SH-SY5Y (cell line): ENCODE measurements around the gene MSN.

Source experiments
- GATA2 ChIP-seq: IDR thresholded peaks from 2 replicates; pipeline ENCODE4 v1.6.1; 2011; ENCODE audit warnings: mild to moderate bottlenecking, low read depth, low read length
- GATA3 ChIP-seq: IDR thresholded peaks from 2 replicates; pipeline ENCODE4 v1.6.1; 2011; ENCODE audit warnings: low read depth, mild to moderate bottlenecking, low read length, moderate library complexity

MSN gene

DNA sequence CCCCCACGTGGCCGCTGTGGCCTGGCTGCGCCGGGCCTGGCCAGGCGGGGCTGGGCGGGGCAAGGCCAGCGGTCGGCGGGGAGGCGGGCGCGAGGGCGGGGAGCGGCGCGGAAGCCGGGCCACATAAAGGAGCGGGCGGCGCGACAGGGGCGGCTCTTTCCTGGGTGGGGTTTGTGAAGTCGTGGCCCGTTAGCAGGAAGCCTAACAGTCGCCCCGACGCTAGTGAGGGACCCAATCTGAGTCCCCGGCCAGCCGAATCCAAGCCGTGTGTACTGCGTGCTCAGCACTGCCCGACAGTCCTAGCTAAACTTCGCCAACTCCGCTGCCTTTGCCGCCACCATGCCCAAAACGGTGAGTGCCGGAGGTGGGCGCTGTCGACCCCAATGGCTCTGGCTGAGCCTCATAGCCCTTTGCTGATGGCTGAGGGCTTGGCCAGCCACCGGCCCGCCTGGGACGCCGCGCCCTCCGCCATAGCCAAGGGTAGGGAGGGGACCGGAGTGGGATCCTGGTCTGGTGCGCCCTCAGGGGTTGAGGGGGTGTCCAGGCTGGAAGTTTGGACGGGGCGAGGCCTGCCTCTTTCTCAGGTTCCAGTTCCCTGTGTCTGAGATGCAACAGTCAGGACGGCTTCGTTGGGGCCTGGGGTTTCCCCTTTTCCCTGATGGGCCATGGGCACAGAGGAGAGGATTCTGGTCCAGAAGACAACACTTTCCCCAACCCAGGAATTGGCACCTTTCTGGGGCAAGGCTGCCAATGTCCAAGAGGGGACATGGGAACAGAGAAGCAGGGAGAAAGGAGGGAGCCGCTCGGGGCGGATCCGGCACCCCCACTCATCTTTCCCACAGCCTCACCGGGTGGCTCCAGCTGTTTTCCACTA is at the start of gene MSN:
TSS of gene MSN (plus strand) at position 152 of the 874 bp plus-strand sequence. CDS start at position 340, 188 bp downstream.
- TF ChIP-seq GATA2, result no peak
- no peak for TF ChIP-seq GATA3

DNA sequence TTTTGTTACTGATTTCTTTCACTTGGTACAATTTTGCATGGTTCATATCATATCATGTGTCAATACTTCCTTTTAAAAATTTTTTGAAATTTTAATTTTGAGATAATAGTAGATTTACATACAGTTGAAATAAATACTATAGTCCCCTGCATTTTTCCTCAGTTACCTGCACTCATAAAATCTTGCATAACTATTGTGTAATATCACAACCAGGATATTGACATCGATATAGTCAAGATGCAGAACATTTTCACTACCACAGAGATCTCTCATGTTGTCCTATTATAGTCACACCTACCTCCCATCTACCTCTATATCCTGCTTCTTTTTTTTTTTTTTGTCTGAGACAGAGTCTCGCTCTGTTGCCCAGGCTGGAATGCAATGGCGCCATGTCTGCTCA is 36.7 kb upstream of the MSN start:
- no peak for TF ChIP-seq GATA3
- TF ChIP-seq GATA2, result no peak

- TF ChIP-seq GATA3 (no peak), GATA2 (no peak)
Measured at GRCh38 chrX:65633826-65634225, 33.6 kb upstream of the MSN start.

GRCh38 chrX:65634732-65635131 is 32.7 kb upstream of the MSN start:
- TF ChIP-seq GATA2 (no peak), GATA3 (no peak)

DNA sequence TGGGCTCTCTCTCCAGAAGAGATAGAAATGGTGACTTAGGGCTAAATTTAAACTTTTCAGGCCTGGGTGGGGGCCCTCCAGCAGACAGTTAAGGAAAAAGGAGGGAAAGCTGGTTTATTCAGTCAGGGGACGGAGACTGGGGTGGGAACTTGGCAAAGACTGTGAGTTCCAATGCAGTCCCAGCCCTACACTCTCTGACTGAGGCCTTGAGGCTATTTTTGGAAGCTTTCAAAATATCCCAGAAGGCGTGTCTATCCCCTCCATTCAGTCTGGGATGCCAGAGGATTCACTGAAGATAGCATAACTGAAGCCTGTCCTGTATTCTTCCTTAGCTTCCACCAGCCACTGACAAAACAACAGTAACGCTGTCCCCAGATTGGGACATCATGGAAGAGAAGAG is 32.1 kb upstream of the MSN start:
- no peak for TF ChIP-seq GATA2
- no peak for TF ChIP-seq GATA3

DNA sequence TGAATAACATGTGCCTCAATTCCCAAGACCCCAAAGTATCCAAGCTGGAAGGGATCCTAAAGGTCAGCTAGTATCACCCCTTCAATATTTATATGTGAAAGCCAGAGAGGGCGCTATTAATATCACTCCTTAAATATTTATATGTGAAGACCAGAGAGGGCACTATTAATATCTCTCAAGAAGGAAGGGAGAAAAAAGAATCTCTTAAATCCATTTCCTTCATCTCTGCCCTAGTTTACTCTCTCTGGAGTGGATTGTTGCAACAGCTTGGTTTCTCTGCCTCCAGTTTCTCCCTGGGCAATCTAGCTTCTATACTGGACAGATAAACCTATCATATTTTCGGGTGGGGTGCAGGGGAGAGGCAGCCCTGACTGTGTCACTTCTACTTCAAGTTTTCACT is 31.6 kb upstream of the MSN start:
- TF ChIP-seq GATA2 (no peak), GATA3 (no peak)

DNA sequence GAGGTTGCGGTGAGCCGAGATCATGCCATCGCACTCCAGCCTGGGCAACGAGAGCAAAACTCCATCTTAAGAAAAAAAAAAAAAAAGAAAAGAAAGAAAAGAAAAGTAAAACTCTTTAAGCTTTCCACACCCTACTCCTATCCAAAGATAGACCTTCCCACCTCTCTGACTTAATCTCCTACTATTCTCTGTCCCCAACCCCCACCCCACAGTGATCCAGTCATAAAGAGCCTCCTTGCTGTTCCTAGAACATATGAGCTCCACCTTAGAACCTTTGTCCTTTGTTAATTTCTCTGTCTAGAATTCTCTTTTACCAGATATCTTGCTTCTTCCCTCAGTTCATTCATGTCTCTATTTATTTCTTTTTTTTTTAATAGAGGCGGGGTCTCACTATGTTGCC is 30.1 kb upstream of the MSN start:
- no peak for TF ChIP-seq GATA3
- no peak for TF ChIP-seq GATA2

GRCh38 chrX:65642914-65643491 is 24.5 kb upstream of the MSN start:
- no peak for TF ChIP-seq GATA2

GRCh38 chrX:65643531-65644052 is 23.9 kb upstream of the MSN start:
- TF ChIP-seq GATA3 (no peak), GATA2 (no peak)

DNA sequence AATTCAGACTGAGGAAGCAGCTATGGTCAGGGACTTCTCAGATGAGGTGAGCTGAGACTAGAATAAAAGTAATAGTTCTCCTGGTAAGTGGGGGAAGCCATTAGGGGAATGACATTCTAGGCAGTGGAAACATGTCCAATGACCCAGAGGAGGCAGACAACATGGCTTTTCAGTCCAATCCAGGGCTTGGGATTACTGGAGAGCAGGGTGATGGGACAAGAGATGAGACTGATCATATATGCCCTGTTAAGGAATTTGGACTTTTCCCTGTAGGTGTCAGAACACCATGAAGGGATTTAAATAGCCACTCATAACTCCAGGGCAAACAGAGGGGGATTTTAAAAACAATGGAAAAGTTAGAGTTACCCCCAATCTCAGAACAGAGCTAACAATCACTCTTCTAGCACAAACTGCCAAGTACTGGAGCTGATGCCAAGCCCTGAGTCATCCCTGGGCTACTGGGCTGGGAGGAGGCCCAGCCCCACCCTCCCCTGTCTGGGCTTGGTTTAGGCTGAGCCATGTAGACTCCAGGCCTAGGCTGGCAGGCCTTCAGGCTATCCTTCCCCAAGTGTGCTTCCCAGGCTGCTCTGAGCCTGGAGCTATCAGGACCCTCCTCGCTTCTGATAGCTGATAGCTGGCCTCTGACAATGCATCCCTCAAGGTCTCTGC is 22.7 kb upstream of the MSN start:
- TF ChIP-seq GATA2, result no peak
- no peak for TF ChIP-seq GATA3

- TF ChIP-seq GATA2 (no peak), GATA3 (no peak)
Measured at GRCh38 chrX:65647801-65648200, 19.7 kb upstream of the MSN start.

DNA sequence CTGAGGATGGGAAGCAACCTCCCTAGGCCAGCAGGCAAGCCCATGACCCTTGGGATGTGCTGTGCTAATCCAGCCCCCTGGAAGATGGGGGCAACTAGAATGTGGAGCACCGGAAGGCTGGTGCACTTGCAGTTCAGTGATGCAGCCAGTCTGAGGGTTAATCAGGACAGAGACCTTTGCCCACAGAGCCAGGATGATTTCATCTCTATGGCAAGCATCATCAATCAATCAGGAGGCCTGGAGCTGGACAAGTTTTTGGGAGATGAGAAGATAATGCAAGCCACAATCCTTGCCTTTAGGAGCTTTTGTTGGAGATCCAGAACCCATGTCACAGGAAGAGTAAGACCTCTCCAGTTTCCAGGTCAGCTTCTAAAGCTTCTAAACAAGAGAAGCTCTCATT is 15.4 kb upstream of the MSN start:
- no peak for TF ChIP-seq GATA2

DNA sequence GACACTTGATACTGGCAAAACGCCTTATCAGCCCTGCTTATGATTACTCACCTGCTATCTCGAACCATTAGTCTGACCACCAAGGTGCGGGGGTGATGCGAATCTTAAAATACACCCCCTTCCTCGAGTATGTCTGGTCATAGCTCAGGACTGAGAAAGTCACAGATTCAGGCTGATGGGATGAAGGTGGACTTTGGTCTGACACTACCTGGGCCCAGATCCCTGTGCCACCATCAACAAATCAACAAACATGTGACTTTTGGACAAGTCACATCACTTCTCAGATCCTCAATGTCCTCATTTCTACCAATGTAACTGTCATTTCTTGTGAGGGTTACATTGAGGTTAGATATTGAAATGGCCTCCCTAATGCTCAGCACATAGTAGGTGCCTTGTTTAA is 9.8 kb upstream of the MSN start:
- no peak for TF ChIP-seq GATA3
- no peak for TF ChIP-seq GATA2

DNA sequence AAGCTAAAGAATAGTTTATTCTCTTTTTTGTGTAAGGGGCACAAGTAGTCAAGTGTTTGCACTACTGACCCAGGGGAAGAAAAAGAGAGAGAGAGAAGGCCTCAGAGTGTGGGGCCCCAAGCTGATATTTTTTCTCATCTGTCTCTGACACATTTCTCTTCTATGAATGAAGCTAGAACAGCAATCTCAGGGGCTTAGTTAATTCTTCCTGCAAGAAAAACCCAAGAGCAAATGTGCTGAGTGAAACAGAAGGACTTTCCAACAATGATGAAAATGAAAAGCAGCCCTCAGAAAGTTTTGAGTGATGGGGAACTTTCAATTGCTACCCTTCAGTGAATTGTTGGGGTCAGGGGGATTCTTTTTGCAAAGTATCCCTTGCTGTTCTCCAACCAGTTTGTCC is 9.2 kb upstream of the MSN start:
- TF ChIP-seq GATA2 (no peak), GATA3 (no peak)

- TF ChIP-seq GATA3, result no peak
- TF ChIP-seq GATA2, result no peak
Measured at GRCh38 chrX:65667157-65667502, 324 bp upstream of the MSN start.
